ENCODE data around the gene ADGRD1.

The ADGRD1 gene

DNA sequence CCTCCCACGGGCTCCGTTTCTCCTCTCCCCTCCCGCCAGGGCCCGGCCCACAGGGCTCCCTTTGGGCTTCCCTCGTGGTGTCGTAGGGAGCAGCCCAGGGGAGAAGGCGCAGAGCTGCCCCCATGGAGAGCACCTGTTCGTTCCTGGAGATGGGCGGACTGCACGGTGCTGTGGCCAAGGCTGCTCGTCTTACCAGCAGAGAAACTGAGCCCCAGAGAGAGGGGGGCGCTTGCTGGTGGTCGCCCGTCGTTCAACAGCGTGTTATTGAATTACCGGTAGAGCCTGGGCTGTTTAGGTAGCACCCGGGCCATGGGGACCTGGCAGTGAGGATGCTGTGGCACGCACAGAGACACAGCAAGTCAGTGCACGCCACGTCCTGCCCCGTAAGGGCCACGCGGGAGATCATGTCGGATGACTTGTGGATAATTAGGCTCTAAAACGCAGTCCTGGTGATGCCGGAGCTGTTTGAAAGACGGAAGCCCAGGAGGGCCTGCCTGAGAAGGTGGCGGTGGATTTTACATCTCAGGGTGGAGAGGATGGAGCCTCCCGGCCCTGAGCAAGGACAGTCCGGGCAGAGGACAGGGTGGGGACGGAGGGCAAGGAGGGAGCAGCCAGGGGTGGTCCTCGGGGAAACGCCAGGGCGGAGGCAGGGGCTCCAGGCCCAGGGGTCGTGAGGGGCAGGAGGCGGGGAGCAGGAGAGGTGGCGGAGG is 134.4 kb downstream of the ADGRD1 start:
- no peak for ATAC-seq
- no peak overlapping the region for H3K27ac Mint-ChIP-seq
- no peaks in the 10 kb centered on the region for H3K9me3 Mint-ChIP-seq

DNA sequence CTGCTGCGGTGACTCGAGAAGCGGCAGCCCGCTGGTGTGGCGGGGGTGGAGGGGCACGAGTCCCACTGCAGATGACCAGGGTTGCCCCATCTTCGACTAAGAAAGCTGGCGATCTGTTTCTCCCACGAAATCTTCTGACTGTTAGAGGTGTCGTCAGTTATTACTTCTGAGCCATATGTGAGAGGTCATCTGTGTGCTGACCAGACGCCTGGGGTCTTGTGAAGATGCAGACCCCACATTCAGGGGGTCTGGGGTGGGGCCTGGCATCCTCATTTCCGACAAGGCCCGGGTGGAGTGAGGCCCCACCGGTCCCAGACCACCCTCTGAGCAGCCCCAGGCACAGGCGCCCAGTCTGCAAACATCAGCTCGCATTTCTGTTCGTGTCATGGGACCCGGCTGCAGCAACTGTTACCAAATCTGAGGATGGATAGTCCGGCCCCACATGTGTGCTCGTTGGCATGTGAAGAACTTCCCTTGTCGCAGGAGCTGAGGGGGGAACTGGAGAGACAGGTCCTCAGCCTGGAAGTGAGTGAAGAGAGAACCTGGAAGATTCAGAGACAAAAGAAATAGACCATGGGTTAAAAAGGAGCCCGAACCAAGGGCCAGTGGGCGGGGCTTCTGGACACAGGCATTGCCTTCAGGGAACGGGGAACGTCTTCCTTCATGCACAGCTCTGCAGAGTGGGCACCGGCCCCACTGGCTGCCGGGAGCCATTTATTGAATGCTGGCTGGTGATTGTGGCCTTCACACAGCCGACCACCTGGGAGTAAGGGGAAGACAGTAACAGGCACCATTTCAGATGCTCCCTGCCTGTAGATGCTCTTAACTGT is 135.2 kb downstream of the ADGRD1 start:
- ATAC-seq: no peak
- Mint-ChIP-seq H3K4me1 (peaks cover 26% of the 10 kb centered on the region), H3K9me3 (no peaks in the 10 kb centered on the region), H3K36me3 (no peaks in the 10 kb centered on the region), H3K27me3 (peaks cover 38% of the 10 kb centered on the region), H3K27ac (no peak overlapping the region), H3K4me3 (no peak overlapping the region)

More for the DNA sequence above, 134.4 kb downstream of the ADGRD1 start:
- peaks cover 23% of the 10 kb centered on the region for H3K4me1 Mint-ChIP-seq
- no peaks in the 10 kb centered on the region for H3K36me3 Mint-ChIP-seq
- no peak overlapping the region for H3K4me3 Mint-ChIP-seq
- peaks cover 46% of the 10 kb centered on the region for H3K27me3 Mint-ChIP-seq

GRCh38 chr12:131089531-131090273 is 136.0 kb downstream of the ADGRD1 start:
- H3K9me3 Mint-ChIP-seq: no peaks in the 10 kb centered on the region
- peaks cover 26% of the 10 kb centered on the region for H3K4me1 Mint-ChIP-seq
- no peak overlapping the region for H3K27ac Mint-ChIP-seq

DNA sequence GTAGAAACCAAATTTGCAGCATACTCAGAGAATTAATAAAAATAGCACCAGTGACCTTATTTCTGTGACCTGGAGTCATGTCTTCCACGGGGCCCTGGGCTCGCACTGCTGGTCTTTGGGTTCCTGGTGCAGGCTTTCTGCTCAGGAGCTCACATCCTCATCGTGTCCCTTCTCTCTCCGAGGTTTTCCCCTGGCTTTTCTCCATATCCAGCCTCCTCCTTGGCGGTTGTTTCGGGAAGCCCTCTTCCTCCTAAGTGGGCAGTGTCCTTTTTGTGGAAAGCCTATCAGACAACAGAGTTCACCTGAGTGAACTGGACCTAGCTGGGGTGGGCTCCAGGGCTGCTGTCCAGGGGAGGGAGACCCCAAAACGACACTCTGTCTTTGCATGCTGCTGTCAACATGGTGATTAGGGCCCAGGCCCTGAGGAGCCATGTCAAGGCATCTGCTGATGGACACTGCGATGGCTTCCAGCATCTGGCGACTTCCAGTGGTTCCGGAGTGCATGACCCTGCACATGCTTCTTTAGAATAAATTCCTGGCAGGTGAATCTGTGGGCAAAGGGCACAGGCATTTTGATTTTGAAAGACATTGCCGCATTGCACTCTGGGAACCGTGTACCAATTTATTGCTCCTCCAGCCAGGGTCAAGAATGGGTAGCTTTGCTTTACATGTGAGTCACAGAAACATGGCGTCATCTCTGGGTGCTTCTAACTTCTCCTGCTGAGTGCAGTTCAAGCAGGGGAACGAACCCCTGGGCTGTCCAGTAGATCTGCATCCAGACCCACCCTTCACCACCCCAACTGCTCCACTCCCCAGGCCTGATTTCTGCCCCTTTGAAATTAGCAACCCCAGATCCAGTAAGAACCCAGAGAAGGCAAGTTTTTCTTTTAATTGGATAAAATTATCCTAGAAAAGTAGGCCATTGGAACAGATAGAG is 136.8 kb downstream of the ADGRD1 start:
- peaks cover 27% of the 10 kb centered on the region for H3K27me3 Mint-ChIP-seq

More at GRCh38 chr12:131089531-131090273, 136.0 kb downstream of the ADGRD1 start:
- ATAC-seq: no peak
- Mint-ChIP-seq H3K36me3 (no peaks in the 10 kb centered on the region), H3K4me3 (no peak overlapping the region), H3K27me3 (peaks cover 30% of the 10 kb centered on the region)

GRCh38 chr12:131091413-131091975 is 137.8 kb downstream of the ADGRD1 start:
- H3K4me3 Mint-ChIP-seq: peak overlapping the region; percentile 6
- no peaks in the 10 kb centered on the region for H3K9me3 Mint-ChIP-seq
- H3K27ac Mint-ChIP-seq: peak overlapping the region; percentile 58
- peaks cover 22% of the 10 kb centered on the region for H3K27me3 Mint-ChIP-seq
- peaks cover 26% of the 10 kb centered on the region for H3K4me1 Mint-ChIP-seq
- ATAC-seq: peak; percentile 59
- H3K36me3 Mint-ChIP-seq: no peaks in the 10 kb centered on the region

More for the DNA sequence above, 136.8 kb downstream of the ADGRD1 start:
- H3K36me3 Mint-ChIP-seq: no peaks in the 10 kb centered on the region
- H3K9me3 Mint-ChIP-seq: no peaks in the 10 kb centered on the region
- ATAC-seq: no peak
- H3K4me3 Mint-ChIP-seq: no peak overlapping the region
- peaks cover 26% of the 10 kb centered on the region for H3K4me1 Mint-ChIP-seq
- peak overlapping the region; percentile 58 for H3K27ac Mint-ChIP-seq

- H3K4me1 Mint-ChIP-seq: peaks cover 26% of the 10 kb centered on the region
- ATAC-seq: no peak
- H3K4me3 Mint-ChIP-seq: no peak overlapping the region
These were observed 138.4 kb downstream of the ADGRD1 start for GRCh38 chr12:131091976-131092691.

GRCh38 chr12:131092901-131093603 is 139.3 kb downstream of the ADGRD1 start:
- Mint-ChIP-seq H3K36me3 (no peaks in the 10 kb centered on the region), H3K27ac (peak overlapping the region; percentile 40), H3K27me3 (peaks cover 13% of the 10 kb centered on the region), H3K4me1 (peaks cover 26% of the 10 kb centered on the region), H3K4me3 (peak overlapping the region; percentile 2), H3K9me3 (no peaks in the 10 kb centered on the region)
- ATAC-seq: peak; percentile 81

More at GRCh38 chr12:131091976-131092691, 138.4 kb downstream of the ADGRD1 start:
- no peaks in the 10 kb centered on the region for H3K36me3 Mint-ChIP-seq
- H3K27ac Mint-ChIP-seq: peak overlapping the region; percentile 58
- peaks cover 22% of the 10 kb centered on the region for H3K27me3 Mint-ChIP-seq
- H3K9me3 Mint-ChIP-seq: no peaks in the 10 kb centered on the region

DNA sequence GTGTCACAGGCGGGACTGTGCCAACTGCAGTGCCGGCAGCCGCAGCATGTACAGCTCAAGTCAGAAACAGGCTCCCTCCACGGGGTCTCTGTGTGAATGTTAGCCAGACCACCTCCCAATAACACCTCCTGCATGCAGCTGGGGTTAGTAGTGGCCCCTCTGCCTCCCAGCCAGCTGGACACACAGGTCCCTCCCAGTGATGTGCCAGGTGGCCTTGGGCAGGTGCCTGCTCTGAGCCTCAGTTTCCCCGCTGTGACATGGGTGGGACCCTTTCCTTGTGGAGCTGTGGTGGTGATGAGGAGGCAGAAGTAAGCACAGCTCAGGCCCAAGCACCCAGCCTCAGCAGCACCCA is 139.9 kb downstream of the ADGRD1 start:
- Mint-ChIP-seq H3K27me3 (peaks cover 8% of the 10 kb centered on the region), H3K27ac (peak overlapping the region; percentile 40), H3K36me3 (no peaks in the 10 kb centered on the region), H3K4me3 (peak overlapping the region; percentile 2), H3K4me1 (peaks cover 26% of the 10 kb centered on the region), H3K9me3 (no peaks in the 10 kb centered on the region)
- no peak for ATAC-seq

GRCh38 chr12:131093971-131094830 is 140.5 kb downstream of the ADGRD1 start:
- Mint-ChIP-seq H3K4me1 (peaks cover 26% of the 10 kb centered on the region), H3K36me3 (no peaks in the 10 kb centered on the region), H3K27ac (no peak overlapping the region), H3K9me3 (no peaks in the 10 kb centered on the region), H3K4me3 (no peak overlapping the region), H3K27me3 (peaks cover 7% of the 10 kb centered on the region)
- ATAC-seq: no peak

GRCh38 chr12:131094831-131095805 is 141.4 kb downstream of the ADGRD1 start:
- H3K27me3 Mint-ChIP-seq: peaks cover 7% of the 10 kb centered on the region
- H3K9me3 Mint-ChIP-seq: no peaks in the 10 kb centered on the region
- peaks cover 26% of the 10 kb centered on the region for H3K4me1 Mint-ChIP-seq
- H3K4me3 Mint-ChIP-seq: no peak overlapping the region
- H3K27ac Mint-ChIP-seq: no peak overlapping the region
- H3K36me3 Mint-ChIP-seq: no peaks in the 10 kb centered on the region
- ATAC-seq: no peak

DNA sequence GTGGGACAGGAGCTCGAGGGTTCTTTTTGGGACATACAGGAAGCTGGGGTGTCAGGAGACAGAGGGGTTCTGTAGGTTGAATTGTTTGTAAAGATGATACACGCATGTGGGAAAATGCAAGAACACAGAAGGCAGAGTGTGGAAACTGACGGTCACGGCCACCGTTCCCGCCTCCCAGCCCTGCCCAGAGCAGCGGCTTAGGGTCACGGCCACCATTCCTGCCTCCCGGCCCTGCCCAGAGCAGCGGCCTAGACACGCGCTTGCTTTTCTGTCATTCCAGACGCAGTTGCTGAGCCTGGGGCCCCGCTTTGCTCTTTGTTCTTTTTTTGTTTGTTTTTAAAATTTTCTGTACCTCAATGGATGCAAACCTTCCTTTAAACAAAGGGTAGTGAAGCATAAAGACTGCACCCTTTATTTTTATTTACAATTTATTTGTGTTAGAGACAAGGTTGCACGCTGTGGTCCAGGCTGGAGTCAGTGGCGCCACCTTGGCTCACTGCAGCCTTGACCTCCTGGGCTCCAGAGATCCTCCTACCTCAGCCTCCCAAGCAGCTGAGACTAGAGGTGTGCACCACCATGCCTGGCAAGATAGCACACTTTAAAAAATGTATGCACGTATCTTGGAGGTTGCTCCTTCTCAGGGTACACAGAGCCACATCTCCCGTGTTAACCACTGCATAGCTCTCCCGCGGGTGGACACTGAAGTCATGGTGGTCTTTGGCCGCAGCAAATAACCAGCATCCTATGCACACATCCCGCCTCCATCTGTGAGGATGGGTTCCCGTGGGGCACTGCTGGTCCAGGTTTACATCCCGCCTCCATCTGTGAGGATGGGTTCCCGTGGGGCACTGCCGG is 142.3 kb downstream of the ADGRD1 start:
- Mint-ChIP-seq H3K9me3 (no peaks in the 10 kb centered on the region), H3K27ac (no peak overlapping the region), H3K36me3 (no peaks in the 10 kb centered on the region), H3K4me1 (peaks cover 18% of the 10 kb centered on the region), H3K27me3 (peaks cover 7% of the 10 kb centered on the region), H3K4me3 (no peak overlapping the region)
- no peak for ATAC-seq
